Breast epithelium (tissue), 4 donors: ENCODE results near the gene KRT33A. TPM values are rescaled to one million over a fixed set of nuclear protein-coding genes. Genes with fewer than 3 reads are reported as not detected.
"Not testable (repeated sequence)": the region's sequence is repeated elsewhere in the genome, so short reads cannot be mapped to it uniquely, and the experiment has no call there.

Experiments used
- DNase-seq, 2 donors: peaks; one replicate each; pipeline ENCODE4 v3.0.0-alpha.2; 2019; ENCODE audit warnings: low spot score in 2 of 2
- H3K27ac ChIP-seq, 2 donors: fragments of 200-600 bp; sonication (generic) in 1 of 2; one replicate each; pipeline ENCODE4 v1.5.1; 2016 to 2019; ENCODE audit warnings: mild to moderate bottlenecking in 1 of 2
- H3K27me3 ChIP-seq, 2 donors: fragments of 200-600 bp; sonication (generic) in 1 of 2; one replicate each; pipeline versions ENCODE4 v1.5.1 to v1.6.0; 2017 to 2019; ENCODE audit warnings: control low read depth in 1 of 2, mild to moderate bottlenecking in 1 of 2
- H3K36me3 ChIP-seq: fragments of 200-600 bp; one replicate; pipeline ENCODE4 v1.5.1; 2019
- H3K4me1 ChIP-seq, 2 donors: fragments of 200-600 bp; sonication (generic); one replicate each; pipeline ENCODE4 v1.5.1; 2016 to 2019; ENCODE audit warnings: control low read depth in 1 of 2
- H3K4me3 ChIP-seq, 3 donors: fragments of 200-600 bp; sonication (generic); 1 replicate in 2 of 3; 2 replicates in 1 of 3; pipeline ENCODE4 v1.5.1; 2016 to 2019; ENCODE audit warnings: mild to moderate bottlenecking in 3 of 3, moderate library complexity in 2 of 3
- H3K9me3 ChIP-seq, 2 donors: fragments of 200-600 bp; sonication (generic) in 1 of 2; one replicate each; pipeline ENCODE4 v1.5.1; 2016 to 2019; ENCODE audit warnings: control low read depth in 1 of 2
- CTCF ChIP-seq, 3 donors: fragments of 450-650 bp; IDR thresholded peaks; one replicate each; pipeline ENCODE4 v1.5.1; 2016 to 2017; ENCODE audit warnings: antibody characterized with exemption in 3 of 3, mild to moderate bottlenecking in 3 of 3, moderate library complexity in 3 of 3
- POLR2A ChIP-seq: fragments of 450-650 bp; IDR thresholded peaks from one replicate; pipeline ENCODE4 v1.6.1; 2016; ENCODE audit warnings: antibody characterized with exemption, mild to moderate bottlenecking, moderate library complexity
- POLR2AphosphoS5 ChIP-seq, 3 donors: sonication (generic); formaldehyde crosslinking; IDR thresholded peaks; one replicate each; pipeline ENCODE4 v1.6.1; 2017; ENCODE audit warnings: antibody characterized with exemption in 3 of 3
- intact Hi-C: fragments of 100-400 bp; cut with DNase I; formaldehyde crosslinking; loops from one replicate; pipeline ENCODE4 v1.15.1; 2023; ENCODE audit warnings: low total_unique reads
- total RNA-seq, 3 donors: library from RNA; depleted of rRNA; stranded (reverse); fragments of >200 nt; gene quantifications; one replicate each; pipeline ENCODE4 v1.1.0, GENCODE V29; 2016

The KRT33A gene
- total RNA-seq, 3 donors from 2014 or later = not detected

DNA sequence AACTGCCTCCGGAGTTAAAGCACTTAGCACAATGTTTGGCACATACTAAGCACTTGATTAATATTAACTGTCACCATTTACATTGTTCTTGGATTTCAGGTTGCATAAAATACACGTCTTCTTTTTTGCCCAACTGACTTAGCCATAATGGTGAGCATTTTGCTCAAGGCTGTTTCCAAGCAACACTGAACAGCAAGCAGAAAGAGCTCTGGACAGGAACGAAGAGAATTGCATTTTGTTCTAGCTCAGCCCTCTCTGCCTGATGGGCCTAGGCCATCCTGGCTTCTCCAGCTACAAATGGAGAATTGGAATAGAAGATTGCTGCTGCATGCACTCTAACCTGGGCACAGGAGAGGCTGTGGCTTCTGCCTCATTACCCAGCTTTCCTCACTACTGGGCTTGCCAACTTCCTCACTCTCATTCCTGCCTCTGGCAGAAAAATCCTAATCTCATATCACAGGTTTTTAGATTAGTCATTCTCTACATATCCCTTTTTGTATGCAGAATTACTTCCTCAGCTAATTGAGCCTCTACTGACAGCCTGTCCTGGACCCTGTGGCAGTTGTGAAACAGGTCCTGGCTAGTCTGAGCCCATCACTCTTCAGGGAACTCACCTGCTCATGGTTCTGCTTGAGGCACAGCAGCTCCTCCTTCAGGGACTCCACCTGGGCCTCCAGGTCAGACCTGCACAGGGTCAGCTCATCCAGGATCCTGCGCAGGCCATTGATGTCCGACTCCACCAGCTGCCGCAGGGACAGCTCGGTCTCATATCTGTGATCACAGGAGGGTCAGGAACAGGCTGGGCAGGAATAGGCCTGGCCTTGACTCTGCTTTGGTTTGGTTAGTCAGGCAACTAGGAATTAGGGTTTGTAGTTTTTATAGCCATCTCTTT, 2.5 kb downstream of the KRT33A start:
- no peak for DNase-seq
- Histone ChIP-seq H3K36me3 (no peaks in the 10 kb centered on the region), H3K9me3 (no peaks in the 10 kb centered on the region), H3K4me3 (no peak overlapping the region), H3K27me3 (no peaks in the 10 kb centered on the region), H3K27ac (peak overlapping the region; percentile 27 to 38), H3K4me1 (peaks cover 0 to 7% of the 10 kb centered on the region in 2 donors)
- TF ChIP-seq POLR2A (no peak), CTCF (IDR thresholded peaks at IDR 0.05) (no peak), POLR2AphosphoS5 (IDR thresholded peaks at IDR 0.05) (no peak)
- intact Hi-C loops = no loop called here

DNA sequence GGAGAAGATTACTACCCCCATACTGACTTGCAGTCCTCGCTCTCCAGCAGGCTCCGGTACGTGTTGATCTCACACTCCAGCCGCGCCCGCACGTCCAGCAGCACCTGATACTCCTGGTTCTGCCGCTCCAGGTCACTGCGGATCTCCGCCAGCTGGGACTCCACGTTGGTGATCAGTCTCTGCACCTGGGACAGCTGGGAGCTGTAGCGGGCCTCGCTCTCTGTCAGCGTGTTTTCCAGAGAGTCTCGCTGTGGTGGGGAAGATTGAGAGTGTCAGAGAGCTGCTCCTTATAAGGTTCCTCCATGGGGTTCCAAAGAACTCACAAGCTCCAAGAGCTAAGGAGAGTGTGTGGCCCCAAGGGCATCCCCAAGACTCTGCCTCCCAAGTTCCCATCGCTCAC, 4.2 kb downstream of the KRT33A start:
- H3K27me3 ChIP-seq, H3K4me3 ChIP-seq, DNase-seq, H3K4me1 ChIP-seq, H3K36me3 ChIP-seq, intact Hi-C loops: not testable (repeated sequence)
- peaks cover 7 to 16% of the 10 kb centered on the region in 2 donors for H3K9me3 ChIP-seq
- peak overlapping the region; percentile 27 to 54 for H3K27ac ChIP-seq

- no peak for TF ChIP-seq CTCF (IDR thresholded peaks at IDR 0.05)
- TF ChIP-seq POLR2AphosphoS5 (IDR thresholded peaks at IDR 0.05) = no peak
- no peak for TF ChIP-seq POLR2A
- intact Hi-C loops = no loop called here
- no peaks in the 10 kb centered on the region for H3K36me3 ChIP-seq
- H3K4me1 ChIP-seq = peaks cover 0 to 7% of the 10 kb centered on the region in 2 donors
- no peak for DNase-seq
- H3K4me3 ChIP-seq = no peak overlapping the region
- peak overlapping the region; percentile 27 to 54 for H3K27ac ChIP-seq
- H3K27me3 ChIP-seq = no peaks in the 10 kb centered on the region
- peaks cover 7 to 17% of the 10 kb centered on the region in 2 donors for H3K9me3 ChIP-seq
Measured at GRCh38 chr17:41345992-41346391, 4.6 kb downstream of the KRT33A start.

GRCh38 chr17:41343029-41343428, 7.6 kb downstream of the KRT33A start:
- Histone ChIP-seq H3K36me3 (no peaks in the 10 kb centered on the region), H3K4me3 (no peak overlapping the region), H3K27ac (no peak overlapping the region), H3K4me1 (peaks cover 0 to 14% of the 10 kb centered on the region in 2 donors), H3K9me3 (peaks cover 7 to 17% of the 10 kb centered on the region in 2 donors), H3K27me3 (no peaks in the 10 kb centered on the region)
- intact Hi-C loops = no loop called here
- DNase-seq = no peak
- TF ChIP-seq POLR2AphosphoS5 (IDR thresholded peaks at IDR 0.05) (no peak), POLR2A (no peak), CTCF (IDR thresholded peaks at IDR 0.05) (no peak)

DNA sequence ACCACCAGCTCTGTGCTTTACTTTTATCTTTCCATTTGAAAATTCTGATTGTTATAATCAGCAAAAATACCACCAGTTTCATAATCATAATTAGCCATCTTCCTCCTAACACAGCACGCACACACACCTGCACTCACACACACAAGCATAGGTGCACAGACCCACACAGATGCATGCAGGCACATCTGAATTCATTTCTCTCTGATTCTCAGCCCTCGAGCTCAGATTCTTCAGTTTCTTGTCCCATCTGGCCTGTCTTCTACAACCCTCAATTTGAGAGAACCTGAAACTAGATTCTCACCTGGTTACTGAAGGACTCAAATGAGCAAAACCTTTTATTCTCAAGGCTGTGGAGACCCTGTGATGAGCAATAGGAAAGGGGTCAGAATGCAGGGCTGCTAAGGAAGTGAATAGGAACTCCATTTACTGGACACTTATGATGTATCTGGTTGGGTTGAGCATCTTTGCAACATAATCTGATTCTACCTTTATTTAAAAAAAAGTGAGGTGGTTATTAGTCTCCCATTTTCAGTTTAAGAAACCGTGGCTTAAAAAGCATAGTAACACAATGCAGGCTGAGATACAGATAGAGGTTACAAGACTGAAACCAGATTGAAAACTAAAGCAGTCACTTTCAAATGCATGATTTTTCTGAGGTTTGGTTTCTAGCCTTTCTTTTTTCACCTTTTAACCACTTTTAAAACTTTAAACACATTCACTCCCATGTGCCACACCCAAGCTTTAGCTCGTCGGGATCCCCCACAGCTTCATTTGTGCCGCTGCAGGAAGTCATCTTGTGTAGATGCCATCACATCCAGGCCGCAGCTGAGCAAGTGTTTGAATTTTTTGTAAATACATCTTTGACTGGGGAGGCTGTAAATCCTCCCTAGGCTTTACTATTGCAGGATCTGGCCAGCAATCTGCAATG, 9.4 kb downstream of the KRT33A start:
- H3K4me1 ChIP-seq = peaks cover 0 to 14% of the 10 kb centered on the region in 2 donors

More for the DNA sequence above, 9.4 kb downstream of the KRT33A start:
- Histone ChIP-seq H3K27me3 (no peaks in the 10 kb centered on the region), H3K36me3 (no peaks in the 10 kb centered on the region), H3K27ac (peak overlapping the region in 1 of 2 donors; percentile 80), H3K9me3 (peaks cover 7 to 17% of the 10 kb centered on the region in 2 donors), H3K4me3 (no peak overlapping the region)
- TF ChIP-seq POLR2AphosphoS5 (IDR thresholded peaks at IDR 0.05) = no peak
- no peak for TF ChIP-seq POLR2A
- TF ChIP-seq CTCF (IDR thresholded peaks at IDR 0.05) = no peak
- DNase-seq = no peak
- intact Hi-C loops = no loop called here
